HL-60 (cell line): ENCODE data around the gene CXXC4.

Experiments
- DNase-seq, 2 experiments: peaks; one replicate each; pipeline ENCODE4 v3.0.0-alpha.2; 2010 to 2020; ENCODE audit warnings: low read depth in 1 of 2, low spot score in 1 of 2
- H3K27ac ChIP-seq: fragments of 250-450 bp; sonication (Bioruptor Pico); replicated peaks from 2 replicates; pipeline ENCODE4 v1.5.1; 2020; ENCODE audit warnings: mild to moderate bottlenecking, moderate library complexity
- H3K27me3 ChIP-seq: fragments of 250-450 bp; sonication (Bioruptor Pico); 2 replicates; pipeline ENCODE4 v1.5.1; 2021; ENCODE audit warnings: mild to moderate bottlenecking, moderate library complexity; ENCODE audit not compliant: insufficient read depth, poor library complexity, severe bottlenecking
- H3K4me3 ChIP-seq: replicated peaks from 2 replicates; pipeline ENCODE4 v1.5.1; 2011; ENCODE audit warnings: mild to moderate bottlenecking, control low read depth, low read length; ENCODE audit not compliant: insufficient read depth
- CTCF ChIP-seq: IDR thresholded peaks from one replicate; pipeline ENCODE4 v1.5.1; 2011; ENCODE audit warnings: low read length, control low read depth, inconsistent platforms; ENCODE audit not compliant: insufficient read depth
- GABPA ChIP-seq: IDR thresholded peaks from 2 replicates; pipeline ENCODE4 v1.6.1; 2012; ENCODE audit warnings: low read depth
- POLR2AphosphoS5 ChIP-seq: IDR thresholded peaks from 2 replicates; pipeline ENCODE4 v1.6.1; 2012; ENCODE audit warnings: low read depth
- REST ChIP-seq: IDR thresholded peaks from 2 replicates; pipeline ENCODE4 v1.6.1; 2012; ENCODE audit warnings: low read depth; ENCODE audit not compliant: insufficient replicate concordance
- SPI1 ChIP-seq: IDR thresholded peaks from 2 replicates; pipeline ENCODE4 v1.6.1; 2012; ENCODE audit warnings: low read depth, mild to moderate bottlenecking, borderline replicate concordance

The CXXC4 gene

GRCh38 chr4:104451573-104451972 lies 43.1 kb downstream of the CXXC4 start:
- no peak for DNase-seq
- Histone ChIP-seq H3K4me3 (no peak overlapping the region), H3K27me3 (no peaks in the 10 kb centered on the region), H3K27ac (no peak overlapping the region)
- TF ChIP-seq REST (no peak), GABPA (no peak), SPI1 (no peak), CTCF (no peak), POLR2AphosphoS5 (no peak)

- Histone ChIP-seq H3K27me3 (no peaks in the 10 kb centered on the region), H3K27ac (no peak overlapping the region), H3K4me3 (no peak overlapping the region)
- no peak for DNase-seq
- TF ChIP-seq CTCF (no peak), SPI1 (no peak), GABPA (no peak), POLR2AphosphoS5 (no peak)
Measured at GRCh38 chr4:104449537-104449936, 45.2 kb downstream of the CXXC4 start.

GRCh38 chr4:104447294-104447693 lies 47.4 kb downstream of the CXXC4 start:
- no peak for DNase-seq
- Histone ChIP-seq H3K27ac (no peak overlapping the region), H3K4me3 (no peak overlapping the region), H3K27me3 (no peaks in the 10 kb centered on the region)
- TF ChIP-seq SPI1 (no peak), POLR2AphosphoS5 (no peak), CTCF (no peak), GABPA (no peak), REST (no peak)
